BJ (cell line): ENCODE data around the gene XRCC1. TPM values are rescaled to one million over a fixed set of nuclear protein-coding genes. Genes with fewer than 3 reads are reported as not detected.
"Not testable (repeated sequence)": the region's sequence is repeated elsewhere in the genome, so short reads cannot be mapped to it uniquely, and the experiment has no call there.

Source experiments
- CTCF ChIA-PET: fragments of 350-600 bp; formaldehyde crosslinking; extraction: SDS; loops from one replicate; lab custom pipeline; 2021; ENCODE audit warnings: antibody characterized with exemption, inconsistent platforms; lab: Yijun Ruan, JAX
- POLR2A ChIA-PET: fragments of 300-600 bp; sonication (Branson Sonifier 250); formaldehyde crosslinking; extraction: SDS; loops from one replicate; lab custom pipeline; 2021; ENCODE audit warnings: antibody characterized with exemption; lab: Charles Lee
- DNase-seq: peaks from one replicate; pipeline ENCODE4 v3.0.0-alpha.2; 2011; ENCODE audit warnings: low read depth
- H3K27me3 ChIP-seq: 2 replicates; pipeline ENCODE4 v1.6.0; 2011; ENCODE audit warnings: low read length; ENCODE audit not compliant: control insufficient read depth, insufficient read depth
- H3K36me3 ChIP-seq: 2 replicates; pipeline ENCODE4 v1.5.1; 2011; ENCODE audit warnings: low read length; ENCODE audit not compliant: control insufficient read depth, insufficient read depth
- H3K4me3 ChIP-seq: 2 replicates; pipeline ENCODE4 v1.5.1; 2011; ENCODE audit warnings: low read depth, mild to moderate bottlenecking, control low read depth, low read length
- polyA plus RNA-seq: library from polyadenylated mRNA; depleted of rRNA; stranded (reverse); fragments of >200 nt; gene quantifications from 2 replicates; pipeline ENCODE4 v1.2.3, GENCODE V29; 2011
- TF ChIP-seq, protein P1 (sequence below): IDR thresholded peaks from 2 replicates; pipeline ENCODE4 v1.5.1; 2011; ENCODE audit warnings: low read depth, mild to moderate bottlenecking, control low read depth, inconsistent platforms, low read length, moderate library complexity; ENCODE audit not compliant: insufficient read depth

XRCC1 gene
- polyA plus RNA-seq, 1 experiment, result 30.8 TPM

DNA sequence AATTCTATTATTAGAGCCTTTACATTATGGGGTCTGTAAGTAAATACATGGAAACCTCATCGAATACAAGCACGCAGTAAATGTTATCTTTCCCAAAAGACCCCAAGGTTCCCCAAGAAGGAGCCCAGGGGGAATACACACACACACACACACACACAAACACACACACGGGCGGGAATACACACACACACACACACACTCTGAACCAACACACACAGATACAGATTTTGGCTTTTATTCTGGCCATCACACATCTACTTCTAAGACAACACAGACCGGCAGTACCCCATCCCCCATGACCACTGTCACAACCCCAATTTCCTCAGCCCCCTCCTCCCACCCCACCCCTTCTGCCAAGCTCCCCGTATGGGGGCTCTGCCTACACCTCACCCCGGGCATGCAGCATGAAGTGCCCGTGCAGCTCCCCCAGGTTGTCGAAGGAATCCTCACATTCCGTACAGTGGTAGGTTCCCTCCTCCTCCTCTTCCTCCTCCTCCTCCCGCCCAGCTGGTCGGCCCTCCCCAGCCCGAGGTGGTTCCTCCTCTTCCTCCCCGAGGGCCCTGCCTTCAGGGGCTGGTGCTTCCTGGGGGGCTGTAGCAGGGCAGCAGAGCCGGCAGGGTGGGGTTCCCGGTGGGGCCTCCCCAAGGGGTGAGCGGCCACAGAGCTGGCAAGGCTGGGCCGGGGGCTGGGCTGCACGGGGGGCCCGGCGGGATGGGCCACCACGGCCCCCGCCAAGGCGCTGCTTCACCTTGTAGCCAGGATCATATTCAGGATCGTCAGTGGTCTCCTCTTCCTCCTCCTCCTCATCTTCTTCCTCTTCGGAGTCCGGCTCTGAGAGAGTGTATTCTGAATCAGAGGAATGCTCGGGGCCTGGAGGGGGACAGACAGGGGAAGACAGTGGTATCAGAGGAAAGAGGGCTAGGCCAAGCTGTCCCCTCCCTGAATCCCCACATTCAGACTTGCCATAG lies 32.2 kb upstream of the XRCC1 start:
- H3K36me3 ChIP-seq, result peaks cover 10% of the 10 kb centered on the region
- DNase-seq, result no peak
- TF ChIP-seq, protein P1, sequence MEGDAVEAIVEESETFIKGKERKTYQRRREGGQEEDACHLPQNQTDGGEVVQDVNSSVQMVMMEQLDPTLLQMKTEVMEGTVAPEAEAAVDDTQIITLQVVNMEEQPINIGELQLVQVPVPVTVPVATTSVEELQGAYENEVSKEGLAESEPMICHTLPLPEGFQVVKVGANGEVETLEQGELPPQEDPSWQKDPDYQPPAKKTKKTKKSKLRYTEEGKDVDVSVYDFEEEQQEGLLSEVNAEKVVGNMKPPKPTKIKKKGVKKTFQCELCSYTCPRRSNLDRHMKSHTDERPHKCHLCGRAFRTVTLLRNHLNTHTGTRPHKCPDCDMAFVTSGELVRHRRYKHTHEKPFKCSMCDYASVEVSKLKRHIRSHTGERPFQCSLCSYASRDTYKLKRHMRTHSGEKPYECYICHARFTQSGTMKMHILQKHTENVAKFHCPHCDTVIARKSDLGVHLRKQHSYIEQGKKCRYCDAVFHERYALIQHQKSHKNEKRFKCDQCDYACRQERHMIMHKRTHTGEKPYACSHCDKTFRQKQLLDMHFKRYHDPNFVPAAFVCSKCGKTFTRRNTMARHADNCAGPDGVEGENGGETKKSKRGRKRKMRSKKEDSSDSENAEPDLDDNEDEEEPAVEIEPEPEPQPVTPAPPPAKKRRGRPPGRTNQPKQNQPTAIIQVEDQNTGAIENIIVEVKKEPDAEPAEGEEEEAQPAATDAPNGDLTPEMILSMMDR, result no peak
- ChIA-PET CTCF (interaction anchor here (1.2 to 2.1 kb wide), 2 partner anchors 8 to 13 kb away, joined by 3 to 5 read pairs; no protein-coding TSS in a partner anchor), POLR2A (no interaction called here)
- no peak overlapping the region for H3K4me3 ChIP-seq
- no peaks in the 10 kb centered on the region for H3K27me3 ChIP-seq

DNA sequence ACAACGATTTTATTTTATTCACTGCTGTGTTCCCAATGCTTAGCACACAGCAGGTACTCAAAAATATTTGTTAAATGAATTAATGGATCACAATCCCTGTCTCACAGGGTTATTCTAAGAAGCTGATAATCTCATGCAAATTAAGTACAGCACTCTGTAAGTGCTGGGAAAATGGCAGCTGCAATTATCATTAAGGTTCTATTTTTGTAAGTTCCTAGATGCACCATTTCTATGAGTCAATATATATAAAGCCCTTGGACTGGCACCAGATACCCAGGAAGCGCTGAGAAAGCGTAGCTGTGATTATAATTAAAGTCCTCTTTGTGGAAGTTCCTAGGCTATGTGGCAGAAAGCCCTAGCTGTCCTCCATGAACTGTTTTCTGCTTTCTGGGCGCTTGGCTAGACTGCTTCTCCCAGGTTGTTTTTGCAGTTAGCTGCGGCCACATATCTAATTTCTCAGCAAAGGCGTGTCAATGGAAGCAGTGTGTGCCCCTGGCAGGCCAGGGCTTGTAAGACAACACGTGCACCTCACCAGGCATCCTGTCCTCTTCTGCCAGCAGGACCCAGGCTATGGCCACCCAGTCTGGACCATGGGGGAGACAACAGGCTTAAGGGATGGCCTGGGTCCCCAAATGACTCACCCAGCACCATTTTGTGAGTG lies 31.4 kb upstream of the XRCC1 start:
- ChIA-PET POLR2A (no interaction called here), CTCF (interaction anchor here (0.9 to 2.1 kb wide), 3 partner anchors 9 to 159 kb away, joined by 3 to 5 read pairs (median 3); no protein-coding TSS in a partner anchor)
- TF ChIP-seq, protein P1, result no peak
- Histone ChIP-seq H3K27me3 (no peaks in the 10 kb centered on the region), H3K36me3 (peaks cover 4% of the 10 kb centered on the region), H3K4me3 (no peak overlapping the region)
- no peak for DNase-seq

DNA sequence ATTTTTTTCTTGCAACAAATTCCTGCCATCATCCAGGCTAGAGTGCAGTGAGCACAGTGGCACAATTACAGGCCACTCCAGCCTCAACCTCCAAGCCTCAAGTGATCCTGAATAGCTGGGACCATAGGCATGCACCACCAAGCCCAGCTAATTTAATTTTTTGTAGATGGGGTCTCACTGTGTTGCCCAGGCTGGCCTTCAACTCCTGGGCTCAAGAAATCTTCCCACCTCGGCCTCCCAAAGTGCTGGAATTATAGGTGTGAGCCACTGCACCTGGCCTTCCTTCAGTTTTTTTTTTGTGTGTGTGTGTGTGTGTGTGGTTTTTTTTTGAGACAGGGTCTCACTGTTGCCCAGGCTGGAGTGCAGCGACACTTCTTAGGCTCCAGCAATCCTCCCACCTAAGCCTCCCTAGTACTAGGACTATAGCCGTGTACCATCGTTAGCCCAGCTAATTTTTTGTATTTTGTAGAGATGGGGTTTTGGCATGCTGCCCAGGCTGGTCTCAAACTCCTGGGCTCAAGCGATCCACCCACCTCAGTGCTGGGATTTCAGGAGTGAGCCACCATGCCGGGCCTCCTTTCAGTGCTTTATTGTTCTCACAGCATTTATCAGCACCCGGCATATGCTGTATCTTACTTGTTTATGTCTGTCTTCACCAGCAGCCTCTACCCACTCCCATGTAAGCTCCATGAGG lies 30.7 kb upstream of the XRCC1 start:
- no peak for DNase-seq
- ChIA-PET CTCF (interaction anchor here (0.9 to 2.1 kb wide), 3 partner anchors 10 to 159 kb away, joined by 3 to 5 read pairs (median 3); no protein-coding TSS in a partner anchor), POLR2A (interaction anchor here (0.7 kb wide), 1 partner anchor 8 kb away, joined by 11 read pairs; no protein-coding TSS in a partner anchor)
- Histone ChIP-seq H3K4me3 (no peak overlapping the region), H3K27me3 (no peaks in the 10 kb centered on the region), H3K36me3 (peaks cover 4% of the 10 kb centered on the region)
- TF ChIP-seq, protein P1, result no peak

DNA sequence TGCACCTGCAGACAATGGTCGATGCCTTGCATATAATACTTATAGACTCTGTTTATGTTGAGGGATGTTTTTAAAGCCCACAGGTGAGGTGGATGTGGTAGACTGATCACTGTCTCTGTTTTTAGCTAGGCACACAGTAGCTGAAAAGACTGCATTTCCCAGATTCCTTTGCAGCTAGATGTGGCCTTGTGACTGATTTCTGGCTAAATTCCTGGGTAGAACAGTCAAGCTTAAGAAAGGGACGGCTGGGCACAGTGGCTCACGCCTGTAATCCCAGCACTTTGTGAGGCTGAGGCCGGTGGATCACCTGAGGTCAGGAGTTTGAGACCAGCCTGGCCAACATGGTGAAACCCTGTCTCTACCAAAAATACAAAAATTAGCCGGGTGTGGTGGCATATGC lies 25.0 kb upstream of the XRCC1 start:
- DNase-seq, H3K36me3 ChIP-seq, H3K4me3 ChIP-seq, H3K27me3 ChIP-seq, POLR2A ChIA-PET: not testable (repeated sequence)
- CTCF ChIA-PET, result interaction anchor here (1.2 kb wide), 1 partner anchor 53 kb away, joined by 3 read pairs; no protein-coding TSS in a partner anchor

DNA sequence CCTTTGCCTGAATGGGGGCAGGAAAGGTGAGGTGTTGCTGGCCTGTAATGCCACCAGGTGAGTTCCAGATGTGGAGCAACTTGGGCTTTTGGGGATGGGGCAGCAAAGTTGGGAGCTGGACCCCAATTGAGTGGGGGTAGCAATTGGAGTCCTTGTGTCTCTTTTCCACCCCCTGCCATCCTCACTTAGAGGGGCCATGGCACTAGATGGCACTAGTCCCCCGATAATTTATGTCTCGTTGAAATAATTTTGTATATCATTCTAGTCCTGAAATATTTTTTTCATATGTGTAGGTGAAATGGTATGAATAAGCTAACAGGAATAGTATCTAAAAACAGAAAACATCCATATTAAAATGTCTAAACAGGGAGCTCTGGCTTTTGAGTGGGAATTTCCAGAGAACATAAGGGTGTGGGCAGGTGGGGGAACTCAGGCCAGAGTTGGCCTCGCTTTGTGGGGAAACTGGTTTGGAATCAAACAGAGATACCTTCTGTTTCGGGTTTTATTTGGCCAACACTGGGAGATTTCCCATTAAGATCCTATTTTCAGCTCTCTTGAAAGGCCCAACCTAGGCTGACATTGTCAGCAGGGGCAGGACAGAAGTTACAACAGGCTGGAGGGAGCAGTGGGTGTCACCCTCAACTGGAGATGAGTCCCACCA lies 24.4 kb upstream of the XRCC1 start:
- Histone ChIP-seq H3K27me3 (no peaks in the 10 kb centered on the region), H3K36me3 (peaks cover 7% of the 10 kb centered on the region), H3K4me3 (no peak overlapping the region)
- POLR2A ChIA-PET, result no interaction called here
- CTCF ChIA-PET, result interaction anchor here (1.2 kb wide), 1 partner anchor 53 kb away, joined by 3 read pairs; no protein-coding TSS in a partner anchor
- no peak for DNase-seq
- TF ChIP-seq, protein P1, result no peak
